ENCODE results near the gene AMER2. TPM values are rescaled to one million over a fixed set of nuclear protein-coding genes. Genes with fewer than 3 reads are reported as not detected.

The AMER2 gene
- total and polyA plus RNA-seq, 8 donors, result 0.07 TPM; not detected in 7

DNA sequence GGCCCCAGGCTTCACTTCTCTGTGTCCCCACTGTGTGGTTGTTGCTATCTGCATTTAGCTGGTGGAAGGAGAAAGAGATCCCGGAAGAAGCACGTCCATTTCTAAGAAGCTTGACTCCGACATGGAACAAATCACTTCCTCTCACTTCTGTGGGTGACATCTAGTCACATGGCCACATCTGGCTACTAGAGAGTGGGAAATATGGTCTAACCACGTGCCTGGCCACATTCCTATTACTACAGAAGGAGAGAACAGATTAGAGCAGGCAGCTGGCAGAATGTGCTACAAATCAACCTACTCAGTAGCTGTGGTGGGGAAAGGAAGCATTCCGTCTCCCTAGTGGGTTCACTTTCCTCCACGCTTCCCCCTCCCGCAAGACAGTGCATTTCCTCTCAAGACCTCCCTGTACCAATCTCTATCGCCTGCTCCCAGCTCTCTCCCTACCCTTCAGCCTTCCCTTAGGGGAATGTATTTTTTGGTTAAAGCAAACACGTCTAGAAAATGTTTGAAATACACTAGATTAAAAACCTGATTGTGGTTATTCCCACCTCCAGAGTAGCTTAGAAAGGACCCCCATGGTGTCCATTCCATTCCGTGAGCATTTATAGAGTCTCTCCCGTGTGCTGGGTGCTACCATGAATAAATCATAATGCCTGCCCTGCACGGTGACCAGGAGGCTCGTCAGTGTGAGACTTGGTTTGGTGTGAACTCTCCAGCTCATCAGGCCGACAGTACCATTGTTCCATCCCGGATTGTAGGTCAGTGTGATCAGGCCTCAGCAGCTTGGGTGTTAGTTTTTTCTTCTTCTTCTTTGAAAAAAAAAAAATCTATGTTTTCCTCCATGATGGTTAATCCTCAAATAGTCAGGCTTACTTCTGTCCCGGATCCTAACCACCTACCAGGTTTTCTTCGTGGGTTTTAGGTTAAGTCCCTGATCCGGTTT, 8.0 kb upstream of the AMER2 start:
- no peak for ATAC-seq

DNA sequence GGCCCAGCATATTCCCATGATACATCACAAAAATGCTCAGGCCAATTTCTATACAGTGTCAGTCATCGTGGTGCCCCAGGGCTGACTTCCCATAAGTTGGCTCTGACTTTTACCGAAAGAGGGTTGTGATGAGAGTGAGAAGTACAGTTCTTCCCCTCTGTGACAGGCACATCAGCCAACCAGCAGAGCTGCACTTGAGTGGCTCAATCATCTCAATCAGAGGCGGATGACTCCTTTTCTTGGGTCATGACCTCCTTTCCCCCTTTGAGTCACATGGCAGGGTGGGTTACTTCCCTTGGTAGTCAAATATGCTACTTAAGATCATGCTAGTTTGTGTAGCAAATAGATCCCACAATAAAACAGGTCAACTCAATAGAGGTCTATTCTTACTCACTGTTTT, 6.9 kb upstream of the AMER2 start:
- FAIRE-seq (no peak), DNase-seq (no peak), ATAC-seq (no peak)
- H3K27me3 ChIP-seq, result peaks cover 0 to 4% (median 0%) of the 10 kb centered on the region in 4 donors
- TF ChIP-seq CTCF (IDR thresholded peaks at IDR 0.05), result no peak
- H3K36me3 ChIP-seq, result no peaks in the 10 kb centered on the region
- no peaks in the 10 kb centered on the region for H3K9me3 ChIP-seq
- 76 to 79% methylated on average over 3 of the region's 3 CpGs for WGBS, 2 donors
- H3K27ac ChIP-seq, result no peak overlapping the region
- intact Hi-C loops (cut with DNase I), result no loop called here
- no peaks in the 10 kb centered on the region for H3K4me1 ChIP-seq
- H3K4me3 ChIP-seq, result no peak overlapping the region

More for the DNA sequence above, 8.0 kb upstream of the AMER2 start:
- no peaks in the 10 kb centered on the region for H3K4me1 ChIP-seq
- no peak overlapping the region for H3K4me3 ChIP-seq
- peaks cover 0 to 4% (median 0%) of the 10 kb centered on the region in 4 donors for H3K27me3 ChIP-seq
- no peak for TF ChIP-seq CTCF (IDR thresholded peaks at IDR 0.05)
- H3K9me3 ChIP-seq, result no peaks in the 10 kb centered on the region
- H3K27ac ChIP-seq, result no peak overlapping the region
- intact Hi-C loops (cut with DNase I), result no loop called here
- no peaks in the 10 kb centered on the region for H3K36me3 ChIP-seq
- FAIRE-seq (no peak), DNase-seq (no peak)
- WGBS, 2 donors, result 53 to 64% methylated on average over 18 of the region's 18 CpGs

- H3K27me3 ChIP-seq, result peaks cover 0 to 13% (median 0%) of the 10 kb centered on the region in 4 donors
These were observed 6.0 kb upstream of the AMER2 start for GRCh38 chr13:25178070-25178469.

GRCh38 chr13:25177636-25178035, 5.5 kb upstream of the AMER2 start:
- ATAC-seq (no peak), FAIRE-seq (no peak), DNase-seq (no peak)
- Histone ChIP-seq H3K4me1 (no peaks in the 10 kb centered on the region), H3K9me3 (no peaks in the 10 kb centered on the region), H3K36me3 (no peaks in the 10 kb centered on the region), H3K27me3 (peaks cover 0 to 16% (median 0%) of the 10 kb centered on the region in 4 donors), H3K27ac (no peak overlapping the region), H3K4me3 (no peak overlapping the region)
- WGBS, 2 donors, result 60 to 74% methylated on average over 5 of the region's 5 CpGs
- no peak for TF ChIP-seq CTCF (IDR thresholded peaks at IDR 0.05)
- intact Hi-C loops (cut with DNase I), result no loop called here

More at GRCh38 chr13:25178070-25178469, 6.0 kb upstream of the AMER2 start:
- H3K9me3 ChIP-seq, result no peaks in the 10 kb centered on the region
- WGBS, 2 donors, result 72 to 75% methylated on average over 3 of the region's 3 CpGs
- no peak for DNase-seq
- H3K36me3 ChIP-seq, result no peaks in the 10 kb centered on the region
- FAIRE-seq, result no peak
- H3K4me3 ChIP-seq, result no peak overlapping the region
- TF ChIP-seq CTCF (IDR thresholded peaks at IDR 0.05), result no peak
- no peaks in the 10 kb centered on the region for H3K4me1 ChIP-seq
- ATAC-seq, result no peak
- no peak overlapping the region for H3K27ac ChIP-seq
- intact Hi-C loops (cut with DNase I), result no loop called here

DNA sequence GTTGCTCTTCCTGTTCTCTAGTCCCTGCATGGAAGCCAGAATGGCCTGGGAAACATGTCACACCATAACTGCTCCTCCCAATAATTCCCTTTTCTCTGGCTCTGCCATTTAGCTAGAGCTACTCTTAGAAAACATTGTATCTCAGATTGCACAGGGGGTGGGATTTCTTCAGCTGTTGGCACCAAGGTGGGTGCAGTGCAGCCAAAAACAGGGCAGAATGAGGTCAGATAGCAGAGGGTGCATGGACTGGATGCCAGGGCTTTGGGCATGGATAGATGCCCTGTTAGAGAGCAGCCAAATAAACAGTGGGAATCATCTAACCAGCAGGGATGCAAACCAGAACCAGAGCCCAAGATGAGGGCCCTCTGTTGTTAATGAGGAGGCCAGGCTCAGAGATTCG, 4.9 kb upstream of the AMER2 start:
- FAIRE-seq (no peak), ATAC-seq (no peak), DNase-seq (no peak)
- Histone ChIP-seq H3K27ac (no peak overlapping the region), H3K4me3 (no peak overlapping the region), H3K4me1 (no peaks in the 10 kb centered on the region), H3K27me3 (peaks cover 0 to 22% (median 2%) of the 10 kb centered on the region in 4 donors), H3K36me3 (no peaks in the 10 kb centered on the region), H3K9me3 (no peaks in the 10 kb centered on the region)
- intact Hi-C loops (cut with DNase I), result no loop called here
- no peak for TF ChIP-seq CTCF (IDR thresholded peaks at IDR 0.05)
- WGBS, 2 donors, result 25 to 31% methylated on average over 1 of the region's 1 CpG

Data from pancreas (tissue), 10 donors.